NCI-H345 treated with DMSO at 0.1 percent for 48 hours (cell line): Measurements from ENCODE around the gene FAAH2.
"Not testable (repeated sequence)": the region's sequence is repeated elsewhere in the genome, so short reads cannot be mapped to it uniquely, and the experiment has no call there.

Source experiments
- DNase-seq: peaks from one replicate; lab custom pipeline; 2025; ENCODE audit not compliant: unreplicated experiment; lab: John Stamatoyannopoulos, UW

Gene FAAH2, protein sequence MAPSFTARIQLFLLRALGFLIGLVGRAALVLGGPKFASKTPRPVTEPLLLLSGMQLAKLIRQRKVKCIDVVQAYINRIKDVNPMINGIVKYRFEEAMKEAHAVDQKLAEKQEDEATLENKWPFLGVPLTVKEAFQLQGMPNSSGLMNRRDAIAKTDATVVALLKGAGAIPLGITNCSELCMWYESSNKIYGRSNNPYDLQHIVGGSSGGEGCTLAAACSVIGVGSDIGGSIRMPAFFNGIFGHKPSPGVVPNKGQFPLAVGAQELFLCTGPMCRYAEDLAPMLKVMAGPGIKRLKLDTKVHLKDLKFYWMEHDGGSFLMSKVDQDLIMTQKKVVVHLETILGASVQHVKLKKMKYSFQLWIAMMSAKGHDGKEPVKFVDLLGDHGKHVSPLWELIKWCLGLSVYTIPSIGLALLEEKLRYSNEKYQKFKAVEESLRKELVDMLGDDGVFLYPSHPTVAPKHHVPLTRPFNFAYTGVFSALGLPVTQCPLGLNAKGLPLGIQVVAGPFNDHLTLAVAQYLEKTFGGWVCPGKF

DNA sequence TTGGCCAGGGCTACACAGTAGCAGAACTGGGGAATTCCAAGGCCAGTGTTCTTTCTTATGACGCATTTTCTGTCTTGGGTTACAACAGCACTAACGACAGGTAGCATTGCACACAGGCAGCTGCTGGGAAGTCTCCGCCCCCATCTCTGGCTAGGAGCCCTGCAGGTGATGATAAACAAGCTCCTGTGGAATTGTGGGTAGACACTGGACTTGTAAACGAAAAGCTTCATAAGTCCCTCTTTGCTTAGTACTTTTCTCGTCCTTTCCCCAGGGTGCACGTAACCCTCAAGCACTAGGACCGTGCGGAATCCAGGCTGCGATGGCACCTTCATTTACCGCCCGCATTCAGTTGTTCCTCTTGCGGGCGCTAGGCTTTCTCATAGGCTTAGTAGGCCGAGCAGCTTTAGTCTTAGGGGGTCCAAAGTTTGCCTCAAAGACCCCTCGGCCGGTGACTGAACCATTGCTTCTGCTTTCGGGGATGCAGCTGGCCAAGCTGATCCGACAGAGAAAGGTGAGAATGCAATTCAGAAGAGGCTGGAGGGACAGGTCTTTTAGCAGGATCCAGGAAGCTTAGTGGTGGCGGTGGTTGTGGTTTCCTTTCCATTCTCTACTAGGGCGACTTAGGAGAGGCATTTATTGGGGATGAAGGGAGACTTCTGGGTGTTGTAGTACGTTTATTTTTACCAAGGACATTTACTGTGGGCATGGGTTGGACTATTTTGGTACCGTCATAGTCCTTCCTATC lies at the start of gene FAAH2:
FAAH2 (plus strand) TSS at position 200 of the 745 bp plus-strand sequence; CDS start at position 320, 120 bp downstream.
- DNase-seq: peak; percentile 79

DNA sequence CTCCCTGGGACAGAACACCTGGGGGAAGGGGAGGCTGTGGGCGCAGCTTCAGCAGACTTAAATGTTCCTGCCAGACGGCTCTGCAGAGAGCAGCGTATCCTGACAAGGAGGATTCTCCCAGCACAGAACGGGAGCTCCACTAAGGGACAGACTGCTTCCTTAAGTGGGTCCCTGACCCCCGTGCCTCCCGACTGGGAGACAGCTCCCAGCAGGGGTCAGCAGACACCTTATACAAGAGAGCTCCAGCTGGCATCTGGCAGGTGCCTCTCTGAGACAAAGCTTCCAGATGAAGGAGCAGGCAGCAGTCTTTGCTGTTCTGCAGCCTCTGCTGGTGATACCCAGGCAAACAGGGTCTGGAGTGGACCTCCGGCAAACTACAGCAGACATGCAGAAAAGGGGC lies 44.5 kb upstream of the FAAH2 start:
- no peak for DNase-seq

DNA sequence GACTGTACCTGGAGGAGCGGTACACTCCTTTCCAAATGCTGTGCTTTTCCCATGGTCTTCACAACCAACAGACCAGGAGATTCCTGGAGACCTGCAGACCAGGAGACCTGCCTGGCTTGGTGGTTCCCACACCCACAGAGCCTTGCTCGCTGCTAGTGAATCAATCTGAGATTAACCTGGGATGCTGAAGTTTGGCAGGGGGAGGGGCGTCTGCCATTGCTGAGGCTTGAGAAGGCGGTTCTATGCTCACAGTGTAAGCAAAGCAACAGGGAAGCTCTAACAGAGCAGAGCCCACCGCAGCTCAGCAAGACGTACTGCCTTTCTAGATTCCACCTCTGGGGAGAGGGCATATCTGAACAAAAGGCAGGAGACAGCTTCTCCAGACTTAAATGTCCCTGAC lies 34.5 kb upstream of the FAAH2 start:
- no peak for DNase-seq

DNA sequence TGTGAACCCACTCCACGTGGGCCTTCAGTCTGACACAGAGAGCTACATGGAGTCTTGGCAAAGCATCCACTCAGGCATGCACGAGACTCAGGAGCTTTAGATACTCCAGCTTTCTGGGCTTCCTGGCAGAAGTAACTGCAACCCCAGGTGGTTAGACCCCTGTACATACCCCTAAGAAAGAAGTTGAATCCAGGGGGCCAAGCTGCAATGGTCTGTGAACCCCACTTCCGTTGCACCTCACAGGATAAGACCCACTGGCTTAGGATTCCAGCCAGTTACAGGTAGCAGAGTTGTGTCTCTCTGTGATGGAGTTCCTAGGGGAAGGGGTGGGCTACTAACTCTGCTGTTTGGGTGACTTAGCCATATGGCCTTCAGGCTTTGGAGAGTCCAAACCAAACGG lies 21.4 kb upstream of the FAAH2 start:
- DNase-seq: no peak

DNA sequence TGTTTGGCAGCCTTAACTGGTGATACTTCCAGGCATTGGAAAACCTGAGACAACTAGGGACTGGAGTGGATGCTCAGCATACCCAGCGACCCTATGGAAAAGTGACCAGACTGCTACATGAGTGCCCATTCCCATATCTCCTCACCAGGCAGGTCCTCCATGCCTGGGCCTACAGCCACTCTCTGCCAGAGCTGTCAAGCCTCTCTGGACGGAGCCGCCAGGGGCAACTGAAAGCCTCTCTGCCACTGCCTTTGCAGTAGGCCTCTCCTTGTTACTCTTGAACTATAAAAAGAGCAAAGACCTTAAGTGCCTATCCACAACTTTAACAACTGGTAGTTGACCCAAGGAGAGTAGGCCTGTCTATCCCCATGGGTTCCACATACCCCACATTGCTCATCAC lies 20.2 kb upstream of the FAAH2 start:
- no peak for DNase-seq

DNA sequence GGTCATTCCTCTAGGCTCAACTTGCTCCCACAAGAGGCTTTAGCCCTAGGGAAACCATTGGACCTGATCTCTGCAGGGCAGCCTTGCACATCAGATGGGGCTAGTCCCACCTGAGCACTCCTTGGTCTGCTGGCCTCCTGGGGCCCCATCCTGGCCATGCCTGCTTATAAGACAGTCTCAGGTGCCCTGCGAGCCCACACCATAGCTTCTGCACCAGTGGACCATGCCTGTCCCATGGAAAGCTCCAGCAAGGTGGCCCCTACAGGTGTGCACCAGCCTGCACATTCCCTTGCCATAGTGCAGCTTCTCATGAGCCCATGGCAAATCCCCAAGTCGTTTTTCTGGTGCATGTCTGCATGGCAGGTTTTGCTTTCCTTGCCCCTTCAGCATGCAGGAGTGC lies 19.6 kb upstream of the FAAH2 start:
- DNase-seq: no peak

DNA sequence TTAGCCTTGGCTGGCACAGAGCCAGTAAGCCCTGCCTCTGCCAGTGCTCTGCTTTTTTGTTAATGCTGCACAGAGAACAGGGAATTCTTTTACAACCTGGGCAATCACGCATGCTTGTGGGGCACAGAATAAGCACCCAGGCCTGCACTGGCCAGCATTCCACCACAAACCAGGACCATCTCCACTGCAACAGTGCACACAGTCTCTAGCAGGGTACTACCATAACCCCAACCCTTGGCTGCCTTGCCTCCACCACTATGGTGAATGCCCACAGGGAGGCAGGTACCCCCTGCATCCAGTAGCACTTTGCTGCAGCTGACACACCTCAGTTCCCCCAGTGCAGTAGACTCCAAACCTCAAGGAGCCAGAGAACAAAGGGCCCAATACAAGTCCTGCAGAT lies 19.2 kb upstream of the FAAH2 start:
- no peak for DNase-seq

DNA sequence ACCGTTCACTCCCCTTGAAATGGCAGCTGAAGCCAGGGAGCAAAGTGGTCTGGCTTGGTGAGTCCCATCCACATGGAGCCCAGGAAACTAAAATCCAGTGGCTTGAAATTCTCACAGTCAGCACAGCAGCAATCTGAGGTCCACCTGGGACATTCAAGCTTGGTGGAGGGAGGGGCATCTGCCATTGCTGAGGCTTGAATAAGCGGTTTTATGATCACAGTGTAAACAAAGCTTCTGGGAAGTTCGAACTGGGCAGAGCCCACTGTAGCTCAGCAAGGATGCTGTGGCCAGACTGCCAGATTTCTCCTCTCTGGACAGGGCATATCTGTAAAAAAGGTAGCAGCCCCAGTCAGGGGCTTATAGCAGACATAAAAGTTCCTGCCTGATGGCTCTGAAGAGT lies 15.5 kb upstream of the FAAH2 start:
- no peak for DNase-seq

DNA sequence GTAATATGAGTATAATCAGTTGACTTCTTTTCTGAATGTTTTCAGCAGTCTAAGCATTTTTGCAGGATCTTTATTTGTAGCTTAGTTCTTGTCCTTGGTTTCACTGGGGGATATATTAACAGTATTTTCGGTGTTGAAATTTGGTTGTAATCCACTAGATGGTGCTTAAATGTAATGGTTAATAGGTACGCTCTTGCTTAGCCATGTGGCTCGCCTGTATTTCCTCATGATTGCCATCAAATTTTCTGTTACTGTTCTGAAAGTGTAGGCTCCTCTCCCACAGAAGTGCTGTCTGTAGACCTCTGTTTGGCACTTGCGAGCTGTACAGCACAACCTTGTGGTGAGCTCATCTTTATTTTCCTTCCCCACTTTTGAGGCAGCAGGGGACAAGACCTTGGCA lies 3.9 kb upstream of the FAAH2 start:
- no peak for DNase-seq

DNA sequence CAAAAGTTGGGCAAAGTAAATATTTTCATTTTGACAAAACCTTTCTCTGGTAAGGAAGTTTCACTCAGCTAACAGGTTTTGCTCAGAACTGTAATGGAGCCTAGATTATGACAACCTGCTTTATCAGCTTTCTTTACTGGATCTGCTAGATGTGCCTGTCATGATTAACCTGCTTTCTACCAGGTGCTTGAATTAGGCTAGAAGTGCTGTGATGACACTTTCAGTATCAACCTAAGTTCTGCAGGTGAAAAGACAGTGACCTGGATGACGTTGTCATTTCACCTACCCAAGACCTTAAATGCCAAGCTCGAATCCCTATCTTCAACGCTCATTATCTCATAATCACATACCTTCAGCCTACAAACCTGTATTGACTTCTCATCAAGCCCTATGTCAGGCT lies 1.5 kb upstream of the FAAH2 start:
- no peak for DNase-seq

DNA sequence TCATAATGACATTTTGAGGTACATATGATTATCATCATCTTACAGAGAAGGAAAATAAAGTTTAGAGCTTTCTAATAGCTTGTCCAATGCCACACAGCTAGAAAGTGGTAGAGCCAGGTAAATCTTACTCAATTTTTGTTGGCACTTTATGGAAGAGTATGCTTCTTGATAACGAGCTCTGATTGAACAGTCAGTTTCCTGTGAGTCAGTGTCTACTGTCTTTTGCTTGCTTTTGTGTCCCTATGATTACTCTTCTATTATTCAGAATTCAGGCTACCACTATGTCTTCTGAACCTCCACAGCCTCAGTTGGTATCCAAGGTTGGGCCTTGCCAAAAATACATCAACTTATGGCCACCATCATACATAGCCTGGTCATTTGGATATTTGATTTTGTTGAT lies 2.6 kb downstream of the FAAH2 start:
- DNase-seq: no peak

DNA sequence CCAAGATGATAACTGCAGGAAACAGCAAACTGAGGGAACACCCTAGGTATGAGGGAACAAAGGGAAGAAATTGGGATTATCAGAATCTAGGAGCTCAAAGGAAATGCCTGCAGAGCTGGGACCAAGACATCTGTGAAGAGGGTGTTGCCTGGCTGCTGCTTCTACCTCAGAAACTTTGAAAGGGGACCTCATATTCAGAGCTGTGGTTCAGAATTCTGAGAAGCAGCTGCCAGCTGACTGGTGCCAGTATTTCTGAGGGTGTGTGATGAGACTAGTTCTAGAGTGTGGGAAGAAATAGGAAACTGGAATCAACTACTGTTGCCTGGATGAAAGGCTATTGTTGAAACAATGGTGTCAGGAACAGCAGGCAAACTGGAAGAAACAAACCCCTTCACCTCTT lies 8.5 kb downstream of the FAAH2 start:
- no peak for DNase-seq

DNA sequence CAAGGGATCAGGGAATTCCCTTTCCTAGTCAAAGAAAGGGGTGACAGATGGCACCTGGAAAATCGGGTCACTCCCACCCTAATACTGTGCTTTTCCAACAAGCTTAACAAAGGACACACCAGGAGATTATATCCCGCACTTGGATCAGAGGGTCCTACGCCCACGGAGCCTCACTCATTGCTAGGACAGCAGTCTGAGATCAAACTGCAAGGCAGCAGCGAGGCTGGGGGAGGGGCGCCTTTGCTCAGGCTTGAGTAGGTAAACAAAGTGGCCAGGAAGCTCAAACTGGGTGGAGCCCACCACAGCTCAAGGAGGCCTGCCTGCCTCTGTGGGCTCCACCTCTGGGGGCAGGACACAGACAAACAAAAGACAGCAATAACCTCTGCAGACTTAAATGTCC lies 9.2 kb downstream of the FAAH2 start:
- DNase-seq: not testable (repeated sequence)

DNA sequence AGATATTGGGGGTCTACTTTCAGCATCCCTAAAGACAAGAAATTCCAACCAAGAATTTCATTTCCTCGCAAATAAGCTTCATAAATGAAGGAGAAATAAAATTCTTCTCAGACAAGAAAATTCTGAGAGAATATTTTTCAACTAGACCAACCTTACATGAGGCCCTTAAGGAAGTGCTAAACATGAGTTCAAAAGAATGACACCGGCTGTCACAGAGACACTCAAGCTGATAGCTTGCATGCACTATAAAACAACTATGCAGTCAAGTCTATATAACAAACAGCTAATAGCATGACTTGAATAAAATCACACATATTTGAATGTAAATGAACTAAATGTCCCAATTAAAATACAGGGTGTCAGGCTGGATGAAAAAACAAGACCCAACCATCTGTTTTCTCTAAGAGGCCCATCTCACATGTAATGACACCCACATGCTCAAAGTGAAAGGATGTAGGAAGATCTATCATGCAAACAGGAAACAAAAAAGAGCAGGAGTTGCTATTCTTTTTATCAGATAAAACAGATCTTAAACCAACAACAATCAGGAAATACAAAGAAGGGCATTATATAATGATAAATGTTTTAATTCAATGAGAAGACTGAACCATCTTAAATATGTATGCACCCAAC lies 27.2 kb downstream of the FAAH2 start:
- DNase-seq: no peak

DNA sequence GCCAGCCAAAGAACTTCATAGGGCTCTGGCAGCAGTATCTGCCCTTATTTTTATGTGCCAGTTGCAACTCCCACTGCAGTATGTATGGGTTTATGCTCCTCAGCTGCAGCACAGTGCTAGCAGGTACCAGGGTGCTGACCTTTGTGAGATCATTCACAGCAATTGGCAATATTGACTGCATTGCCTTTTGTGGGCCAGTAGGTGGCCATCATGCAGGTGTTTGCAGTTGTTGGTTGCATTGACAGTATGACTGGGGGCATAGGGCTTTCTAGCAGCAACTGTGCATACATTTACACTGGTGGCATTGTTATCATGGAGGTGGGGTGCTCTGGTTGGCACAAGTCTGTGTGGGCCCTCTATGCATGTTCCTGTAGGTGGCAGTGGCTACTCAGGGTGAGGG lies 42.5 kb downstream of the FAAH2 start:
- no peak for DNase-seq

DNA sequence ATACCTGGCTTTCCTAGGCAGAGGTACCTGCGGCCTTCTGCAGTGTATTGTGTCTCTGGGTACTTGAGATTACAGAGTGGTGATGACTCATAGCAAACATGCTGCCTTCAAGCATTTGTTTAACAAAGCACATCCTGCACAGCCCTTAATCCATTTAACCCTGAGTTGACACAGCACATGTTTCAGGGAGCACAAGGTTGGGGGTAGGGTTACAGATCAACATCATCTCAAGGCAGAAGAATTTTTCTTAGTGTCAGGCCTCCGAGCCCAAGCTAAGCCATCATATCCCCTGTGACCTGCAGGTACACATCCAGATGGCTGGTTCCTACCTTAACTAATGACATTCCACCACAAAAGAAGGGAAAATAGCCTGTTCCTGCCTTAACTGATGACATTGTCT lies 49.3 kb downstream of the FAAH2 start:
- peak; percentile 2 for DNase-seq

DNA sequence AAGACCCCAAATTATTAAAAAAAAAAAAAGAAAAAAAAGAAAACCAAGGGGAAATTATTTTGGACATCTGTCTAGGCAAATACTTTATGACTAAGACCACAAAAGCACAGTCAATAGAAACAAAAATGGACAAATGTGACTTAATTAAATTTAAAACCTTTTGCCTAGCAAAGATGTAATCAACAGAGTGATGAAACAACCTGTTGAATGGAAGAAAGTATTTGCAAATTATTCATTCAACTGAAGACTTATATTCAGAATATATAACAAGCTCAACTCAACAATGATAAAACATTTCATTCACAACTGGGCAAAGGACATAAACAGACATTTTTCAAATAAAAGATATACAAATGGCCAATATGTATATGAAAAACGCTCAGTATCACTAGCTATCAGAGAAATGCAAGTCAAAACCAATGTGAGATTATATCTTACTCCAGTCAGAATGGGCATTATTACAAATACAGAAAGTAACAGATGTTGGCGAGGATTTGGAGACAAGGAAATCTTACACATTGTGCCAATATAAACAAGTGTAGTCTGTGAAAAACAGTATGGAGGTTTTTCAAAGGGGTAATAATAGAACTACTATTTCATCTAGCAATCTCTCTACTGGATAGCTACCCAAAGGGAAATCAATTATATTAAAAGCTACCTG lies 67.1 kb downstream of the FAAH2 start:
- no peak for DNase-seq

DNA sequence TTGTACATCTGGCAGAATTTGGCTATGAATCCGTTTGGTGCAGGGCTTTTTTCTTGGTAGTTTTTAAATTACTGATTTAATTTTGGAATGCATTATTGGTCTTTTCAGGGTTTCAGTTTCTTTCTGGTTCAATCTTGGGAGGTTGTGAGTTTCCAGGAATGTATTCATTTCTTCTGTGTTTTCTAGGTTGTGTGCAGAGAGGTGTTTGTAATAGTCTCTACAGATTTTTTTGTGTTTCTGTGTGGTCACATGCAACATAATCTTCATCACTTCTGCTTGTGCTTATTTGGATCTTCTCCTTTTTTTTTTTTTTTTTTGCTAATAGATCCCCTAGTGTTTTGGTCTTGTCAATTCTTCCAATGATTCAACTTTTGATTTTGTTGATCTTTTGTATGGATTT lies 77.6 kb downstream of the FAAH2 start:
- no peak for DNase-seq

DNA sequence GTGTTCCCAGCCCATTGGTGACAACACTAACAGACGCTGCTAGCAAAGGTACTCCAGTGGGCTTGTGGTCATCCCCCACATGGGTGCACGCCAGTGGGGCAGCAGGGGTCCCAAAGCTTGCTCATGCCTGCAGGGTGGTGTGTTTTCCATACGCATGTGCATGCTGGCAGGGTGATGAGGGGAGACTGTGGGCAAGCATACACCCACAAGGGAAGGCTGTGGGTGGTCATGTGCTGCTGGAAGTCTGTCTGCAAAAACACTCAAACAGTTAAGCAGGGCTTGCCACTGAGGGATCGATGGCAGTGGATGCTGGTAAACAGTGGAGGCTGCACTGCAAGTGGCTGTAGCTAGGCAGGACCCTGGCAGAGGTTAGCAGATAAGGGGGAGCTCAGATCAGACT lies 79.9 kb downstream of the FAAH2 start:
- no peak for DNase-seq

DNA sequence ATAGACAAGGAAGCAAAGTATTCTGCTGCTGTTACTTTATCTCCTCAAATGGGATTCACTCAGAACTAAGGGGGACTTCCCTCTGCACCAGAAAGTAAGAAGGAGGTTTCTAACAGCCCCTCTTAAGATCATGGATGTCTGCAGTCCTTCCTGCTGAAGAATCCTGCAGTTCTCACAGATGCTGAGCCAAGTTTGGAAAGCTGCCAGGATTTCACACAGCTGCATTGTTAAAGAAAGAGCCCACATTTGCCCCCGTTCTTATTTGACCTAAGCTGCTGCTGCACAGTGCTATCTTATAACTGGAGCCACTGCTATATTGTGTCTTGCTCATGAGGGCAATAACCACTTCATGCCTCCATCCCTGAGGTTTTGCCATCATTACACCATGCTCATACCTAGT lies 81.1 kb downstream of the FAAH2 start:
- peak; percentile 10 for DNase-seq

DNA sequence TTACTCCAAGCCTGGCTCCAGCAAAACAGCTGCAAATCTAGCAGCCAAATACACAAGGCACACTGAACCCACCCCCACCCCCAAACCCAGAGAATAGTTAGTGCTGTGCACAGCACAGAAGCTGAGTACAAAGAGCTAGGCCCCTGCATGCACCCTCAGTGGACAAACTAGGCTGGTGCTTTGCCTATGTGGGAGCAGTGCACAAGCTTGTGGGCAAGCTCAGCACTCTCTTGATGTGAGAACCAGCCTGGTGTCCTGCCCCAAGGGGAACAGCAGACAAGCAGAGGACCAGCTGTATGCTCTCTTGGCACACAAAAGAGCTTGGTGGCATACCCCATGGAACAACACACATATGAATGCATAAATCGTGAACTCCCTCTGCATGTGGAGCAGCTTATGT lies 81.7 kb downstream of the FAAH2 start:
- no peak for DNase-seq
